ENCODE measurements around the gene ADD2. TPM values are rescaled to one million over a fixed set of nuclear protein-coding genes. Genes with fewer than 3 reads are reported as not detected.

The ADD2 gene
- total RNA-seq, 1 donor from 2014 or later = 4.8 TPM

DNA sequence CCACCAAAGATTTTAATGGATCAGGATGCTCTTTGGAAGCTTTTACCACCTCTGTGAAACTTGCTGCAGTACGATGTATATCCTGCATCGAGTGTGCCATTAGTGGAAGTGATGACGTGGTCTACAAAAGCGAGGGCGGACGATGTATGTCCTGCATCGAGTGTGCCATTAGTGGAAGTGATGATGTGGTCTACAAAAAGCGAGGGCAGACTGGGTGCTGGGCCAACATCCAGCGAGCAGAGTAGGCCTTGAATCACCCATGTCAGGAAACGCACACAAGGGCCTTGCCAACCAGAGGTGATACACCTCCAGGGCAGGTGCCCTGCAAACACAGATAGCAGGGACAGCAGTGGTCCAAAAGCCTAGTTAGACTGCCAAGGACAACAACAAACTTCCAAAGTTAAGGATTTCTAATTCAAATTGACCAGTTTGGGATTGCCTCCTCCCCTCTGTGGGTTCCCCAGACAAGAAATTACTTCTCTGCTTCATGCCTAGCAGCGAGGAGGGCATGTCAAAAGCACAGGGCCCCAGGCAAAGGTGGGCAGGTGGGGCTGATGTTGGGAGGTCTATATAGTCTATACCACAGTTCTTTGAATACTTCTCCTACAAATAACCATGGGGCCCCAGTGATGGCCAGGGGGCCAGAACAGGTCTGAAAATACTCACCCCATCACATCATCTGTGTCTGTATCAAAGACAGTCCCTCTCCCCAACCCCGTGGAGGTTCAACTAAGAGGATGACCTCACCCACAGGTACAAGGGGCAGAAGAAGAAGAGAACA, 70.2 kb downstream of the ADD2 start:
- Histone ChIP-seq H4K20me1 (ENCODE audit: insufficient read depth, low read length) (no peaks in the 10 kb centered on the region), H3K27ac (ENCODE audit: low read depth, low read length) (no peak overlapping the region), H3K36me3 (ENCODE audit: insufficient read depth, low read length) (no peaks in the 10 kb centered on the region), H3K4me3 (ENCODE audit: insufficient read depth, low read depth, low read length) (no peak overlapping the region), H3K4me1 (ENCODE audit: insufficient read depth, low read length) (no peaks in the 10 kb centered on the region), H3K9me3 (ENCODE audit: insufficient read depth, low read depth, low read length) (no peaks in the 10 kb centered on the region), H3K79me2 (ENCODE audit: insufficient read depth, low read length) (no peaks in the 10 kb centered on the region), H3K27me3 (ENCODE audit: insufficient read depth, low read length) (no peaks in the 10 kb centered on the region), H3K9ac (ENCODE audit: low read length) (no peak overlapping the region), H2AFZ (ENCODE audit: low read depth, low read length) (no peak overlapping the region), H3K4me2 (ENCODE audit: low read length) (no peak overlapping the region)
- H3K27ac Mint-ChIP-seq (ENCODE audit: unreplicated experiment) = no peak overlapping the region
- peaks cover 1% of the 10 kb centered on the region for H3K36me3 Mint-ChIP-seq (ENCODE audit: low read depth, unreplicated experiment)
- FAIRE-seq = no peak
- H3K4me1 Mint-ChIP-seq (ENCODE audit: low read depth, unreplicated experiment) = peaks cover 1% of the 10 kb centered on the region
- H3K27me3 Mint-ChIP-seq (ENCODE audit: low read depth, unreplicated experiment) = peaks cover 8% of the 10 kb centered on the region
- H3K9me3 Mint-ChIP-seq (ENCODE audit: unreplicated experiment) = no peaks in the 10 kb centered on the region
- no peak for TF ChIP-seq EZH2 (IDR thresholded peaks at IDR 0.05; ENCODE audit: insufficient read depth, low read length)
- TF ChIP-seq CTCF (IDR thresholded peaks at IDR 0.05; ENCODE audit: insufficient read depth, low read depth, low read length) = no peak
- no peak overlapping the region for H3K4me3 Mint-ChIP-seq (ENCODE audit: unreplicated experiment)
- DNase-seq (ENCODE audit: low read depth) = no peak

DNA sequence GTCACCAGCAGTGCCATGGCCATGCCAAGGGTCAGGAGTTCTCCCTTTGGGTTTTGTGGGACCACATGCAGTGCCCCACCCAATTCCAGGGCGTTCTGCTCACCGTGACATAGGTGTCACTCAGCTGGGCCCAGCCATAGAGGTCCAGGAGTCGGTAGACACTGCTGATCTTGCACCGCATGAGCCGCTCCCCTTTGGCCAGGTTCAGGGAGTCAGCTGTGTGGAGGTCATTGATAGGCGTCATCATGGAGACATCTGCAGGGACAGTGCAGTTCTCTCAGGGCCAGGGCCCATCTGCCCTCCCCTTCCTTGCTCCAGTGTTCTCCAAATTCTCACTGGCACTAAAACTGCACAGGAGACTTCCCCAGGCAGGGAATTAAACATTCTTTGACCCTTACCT, 71.9 kb downstream of the ADD2 start:
- Histone ChIP-seq H3K9ac (ENCODE audit: low read length) (no peak overlapping the region), H3K79me2 (ENCODE audit: insufficient read depth, low read length) (no peaks in the 10 kb centered on the region), H3K36me3 (ENCODE audit: insufficient read depth, low read length) (no peaks in the 10 kb centered on the region), H3K4me3 (ENCODE audit: insufficient read depth, low read depth, low read length) (no peak overlapping the region), H2AFZ (ENCODE audit: low read depth, low read length) (no peak overlapping the region), H3K27me3 (ENCODE audit: insufficient read depth, low read length) (no peaks in the 10 kb centered on the region), H3K4me1 (ENCODE audit: insufficient read depth, low read length) (no peaks in the 10 kb centered on the region), H3K27ac (ENCODE audit: low read depth, low read length) (no peak overlapping the region), H4K20me1 (ENCODE audit: insufficient read depth, low read length) (no peaks in the 10 kb centered on the region), H3K9me3 (ENCODE audit: insufficient read depth, low read depth, low read length) (no peaks in the 10 kb centered on the region), H3K4me2 (ENCODE audit: low read length) (no peak overlapping the region)
- Mint-ChIP-seq H3K36me3 (ENCODE audit: low read depth, unreplicated experiment) (peaks cover 1% of the 10 kb centered on the region), H3K4me1 (ENCODE audit: low read depth, unreplicated experiment) (peaks cover 1% of the 10 kb centered on the region), H3K4me3 (ENCODE audit: unreplicated experiment) (no peak overlapping the region), H3K27me3 (ENCODE audit: low read depth, unreplicated experiment) (peaks cover 12% of the 10 kb centered on the region), H3K9me3 (ENCODE audit: unreplicated experiment) (no peaks in the 10 kb centered on the region), H3K27ac (ENCODE audit: unreplicated experiment) (no peak overlapping the region)
- DNase-seq (ENCODE audit: low read depth) (no peak), FAIRE-seq (no peak)
- TF ChIP-seq CTCF (IDR thresholded peaks at IDR 0.05; ENCODE audit: insufficient read depth, low read depth, low read length) (no peak), EZH2 (IDR thresholded peaks at IDR 0.05; ENCODE audit: insufficient read depth, low read length) (no peak)

DNA sequence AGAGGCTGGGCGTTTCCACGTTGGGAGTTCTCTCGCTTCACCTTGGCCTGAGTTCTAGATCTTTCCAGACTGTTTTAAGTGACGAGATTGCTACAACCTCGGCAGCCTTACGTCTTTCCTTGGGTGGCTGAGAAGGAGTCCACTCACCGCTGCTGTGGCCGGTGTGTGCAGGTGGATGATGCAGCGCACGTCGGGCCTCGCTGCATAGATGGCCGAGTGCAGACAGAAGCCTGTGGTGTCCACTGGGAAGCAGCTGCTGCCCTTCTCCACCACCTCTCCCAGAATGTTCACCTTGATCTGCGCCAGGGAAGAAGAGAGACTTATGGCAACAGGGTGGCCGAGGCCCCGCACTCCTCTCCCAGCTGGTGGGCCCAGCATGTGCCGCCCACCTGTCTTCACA, 75.7 kb downstream of the ADD2 start:
- H3K4me3 Mint-ChIP-seq (ENCODE audit: unreplicated experiment) = no peak overlapping the region
- TF ChIP-seq CTCF (IDR thresholded peaks at IDR 0.05; ENCODE audit: insufficient read depth, low read depth, low read length) (no peak), EZH2 (IDR thresholded peaks at IDR 0.05; ENCODE audit: insufficient read depth, low read length) (no peak)
- Histone ChIP-seq H2AFZ (ENCODE audit: low read depth, low read length) (no peak overlapping the region), H3K27me3 (ENCODE audit: insufficient read depth, low read length) (no peaks in the 10 kb centered on the region), H3K27ac (ENCODE audit: low read depth, low read length) (no peak overlapping the region), H3K4me1 (ENCODE audit: insufficient read depth, low read length) (peaks cover under 1% of the 10 kb centered on the region), H3K9me3 (ENCODE audit: insufficient read depth, low read depth, low read length) (no peaks in the 10 kb centered on the region), H3K79me2 (ENCODE audit: insufficient read depth, low read length) (no peaks in the 10 kb centered on the region), H3K9ac (ENCODE audit: low read length) (no peak overlapping the region), H4K20me1 (ENCODE audit: insufficient read depth, low read length) (no peaks in the 10 kb centered on the region), H3K36me3 (ENCODE audit: insufficient read depth, low read length) (no peaks in the 10 kb centered on the region), H3K4me2 (ENCODE audit: low read length) (no peak overlapping the region), H3K4me3 (ENCODE audit: insufficient read depth, low read depth, low read length) (no peak overlapping the region)
- no peak for FAIRE-seq
- DNase-seq (ENCODE audit: low read depth) = no peak
- H3K4me1 Mint-ChIP-seq (ENCODE audit: low read depth, unreplicated experiment) = no peaks in the 10 kb centered on the region
- peaks cover 12% of the 10 kb centered on the region for H3K27me3 Mint-ChIP-seq (ENCODE audit: low read depth, unreplicated experiment)
- H3K36me3 Mint-ChIP-seq (ENCODE audit: low read depth, unreplicated experiment) = peaks cover 1% of the 10 kb centered on the region
- no peaks in the 10 kb centered on the region for H3K9me3 Mint-ChIP-seq (ENCODE audit: unreplicated experiment)
- H3K27ac Mint-ChIP-seq (ENCODE audit: unreplicated experiment) = no peak overlapping the region
